Measurements from ENCODE around the gene GPATCH4. TPM values are rescaled to one million over a fixed set of nuclear protein-coding genes. Genes with fewer than 3 reads are reported as not detected.

GPATCH4 gene
- total RNA-seq, 2 experiments from 2014 or later, result 33.3 to 51.6 TPM

DNA sequence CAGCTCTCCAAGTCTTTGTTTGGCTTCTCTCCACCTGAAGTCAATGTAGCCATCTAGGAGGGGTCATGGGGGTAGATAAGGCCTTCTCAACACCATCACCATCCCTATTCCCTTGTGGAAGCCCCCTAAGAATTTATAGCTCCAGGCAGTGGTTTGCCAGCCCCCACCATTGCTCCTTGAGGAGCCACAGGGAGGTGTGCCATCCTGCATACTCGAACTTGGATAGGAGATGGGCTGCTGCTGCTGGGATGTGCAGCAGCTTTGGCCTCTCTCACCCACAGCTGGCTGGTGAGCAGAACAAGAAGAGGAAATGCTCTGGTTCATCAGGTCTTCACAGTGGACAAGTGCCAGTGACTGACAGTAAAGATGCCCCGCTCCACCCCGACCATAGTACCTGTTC lies 4.9 kb downstream of the GPATCH4 start:
- no peak overlapping the region for H3K4me2 ChIP-seq (ENCODE audit: low read length)
- POLR2A ChIA-PET, result interaction anchor here (0.6 kb wide), 1 partner anchor 17 kb away, joined by 4 read pairs; no protein-coding TSS in a partner anchor
- H3K36me3 ChIP-seq (ENCODE audit: insufficient read depth, low read length), result peaks cover 74% of the 10 kb centered on the region
- no peak overlapping the region for H2AFZ ChIP-seq (ENCODE audit: low read length)
- H3K9me3 ChIP-seq (ENCODE audit: low read length), result no peaks in the 10 kb centered on the region
- CTCF ChIA-PET (ENCODE audit: unreplicated experiment), result interaction anchor here (0.5 kb wide), 1 partner anchor 111 kb away, joined by 3 read pairs; no protein-coding TSS in a partner anchor
- H4K20me1 ChIP-seq (ENCODE audit: insufficient read depth, low read length), result no peaks in the 10 kb centered on the region
- H3K9me2 ChIP-seq (ENCODE audit: insufficient read depth, low read length), result no peaks in the 10 kb centered on the region
- no peak for DNase-seq (ENCODE audit: low spot score)
- no peak overlapping the region for H3K4me3 ChIP-seq (ENCODE audit: low read depth, low read length, poor library complexity, severe bottlenecking)
- TF ChIP-seq, protein P1, sequence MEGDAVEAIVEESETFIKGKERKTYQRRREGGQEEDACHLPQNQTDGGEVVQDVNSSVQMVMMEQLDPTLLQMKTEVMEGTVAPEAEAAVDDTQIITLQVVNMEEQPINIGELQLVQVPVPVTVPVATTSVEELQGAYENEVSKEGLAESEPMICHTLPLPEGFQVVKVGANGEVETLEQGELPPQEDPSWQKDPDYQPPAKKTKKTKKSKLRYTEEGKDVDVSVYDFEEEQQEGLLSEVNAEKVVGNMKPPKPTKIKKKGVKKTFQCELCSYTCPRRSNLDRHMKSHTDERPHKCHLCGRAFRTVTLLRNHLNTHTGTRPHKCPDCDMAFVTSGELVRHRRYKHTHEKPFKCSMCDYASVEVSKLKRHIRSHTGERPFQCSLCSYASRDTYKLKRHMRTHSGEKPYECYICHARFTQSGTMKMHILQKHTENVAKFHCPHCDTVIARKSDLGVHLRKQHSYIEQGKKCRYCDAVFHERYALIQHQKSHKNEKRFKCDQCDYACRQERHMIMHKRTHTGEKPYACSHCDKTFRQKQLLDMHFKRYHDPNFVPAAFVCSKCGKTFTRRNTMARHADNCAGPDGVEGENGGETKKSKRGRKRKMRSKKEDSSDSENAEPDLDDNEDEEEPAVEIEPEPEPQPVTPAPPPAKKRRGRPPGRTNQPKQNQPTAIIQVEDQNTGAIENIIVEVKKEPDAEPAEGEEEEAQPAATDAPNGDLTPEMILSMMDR (conservative IDR thresholded peaks at IDR 0.05; ENCODE audit: low read length), result no peak
- no TSS peak for BruUV-seq (replicated peaks)
- intact Hi-C loops (cut with micrococcal nuclease; ENCODE audit: unreplicated experiment), result no loop called here
- no peak overlapping the region for H3K27ac ChIP-seq (ENCODE audit: low read depth, low read length, poor library complexity, severe bottlenecking)
- peaks cover 28% of the 10 kb centered on the region for H3K4me1 ChIP-seq (ENCODE audit: insufficient read depth, low read length, poor library complexity, severe bottlenecking)
- peaks cover 33% of the 10 kb centered on the region for H3K79me2 ChIP-seq (ENCODE audit: insufficient read depth, low read depth, low read length)

DNA sequence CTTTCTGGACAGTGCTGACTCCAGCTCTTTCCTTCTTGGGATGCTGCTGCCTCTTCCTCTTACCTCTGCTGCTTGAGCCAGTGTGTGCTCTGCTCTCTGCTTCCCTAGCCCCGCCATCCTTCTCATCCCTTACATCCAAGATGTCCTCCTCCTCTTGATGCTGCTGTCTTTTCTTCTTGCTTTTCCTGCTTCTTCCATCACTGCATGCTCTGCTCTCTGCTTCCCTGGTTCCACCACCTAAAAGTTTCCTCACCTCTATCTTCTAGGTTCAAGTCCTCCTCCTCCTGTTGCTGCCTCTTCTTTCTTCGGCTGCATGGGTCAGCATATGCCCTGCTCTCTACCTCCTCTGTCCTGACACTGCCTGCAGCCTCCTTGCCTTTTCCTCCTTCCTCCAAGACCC lies 6.3 kb downstream of the GPATCH4 start:
- no peak for DNase-seq (ENCODE audit: low spot score)
- H3K4me1 ChIP-seq (ENCODE audit: insufficient read depth, low read length, poor library complexity, severe bottlenecking), result peaks cover 35% of the 10 kb centered on the region
- intact Hi-C loops (cut with micrococcal nuclease; ENCODE audit: unreplicated experiment), result no loop called here
- H3K9me2 ChIP-seq (ENCODE audit: insufficient read depth, low read length), result no peaks in the 10 kb centered on the region
- no peak overlapping the region for H3K4me2 ChIP-seq (ENCODE audit: low read length)
- ChIA-PET POLR2A (no interaction called here), CTCF (ENCODE audit: unreplicated experiment) (no interaction called here)
- no peak overlapping the region for H3K4me3 ChIP-seq (ENCODE audit: low read depth, low read length, poor library complexity, severe bottlenecking)
- H3K79me2 ChIP-seq (ENCODE audit: insufficient read depth, low read depth, low read length), result peaks cover 19% of the 10 kb centered on the region
- no TSS peak for BruUV-seq (replicated peaks)
- H3K27ac ChIP-seq (ENCODE audit: low read depth, low read length, poor library complexity, severe bottlenecking), result no peak overlapping the region
- no peaks in the 10 kb centered on the region for H3K9me3 ChIP-seq (ENCODE audit: low read length)
- peaks cover 74% of the 10 kb centered on the region for H3K36me3 ChIP-seq (ENCODE audit: insufficient read depth, low read length)
- no peak overlapping the region for H2AFZ ChIP-seq (ENCODE audit: low read length)
- TF ChIP-seq EZH2phosphoT487 (IDR thresholded peaks at IDR 0.05; ENCODE audit: borderline replicate concordance, low read depth, low read length), result no peak
- TF ChIP-seq, protein P1 (conservative IDR thresholded peaks at IDR 0.05; ENCODE audit: low read length), result no peak
- H4K20me1 ChIP-seq (ENCODE audit: insufficient read depth, low read length), result no peaks in the 10 kb centered on the region

DNA sequence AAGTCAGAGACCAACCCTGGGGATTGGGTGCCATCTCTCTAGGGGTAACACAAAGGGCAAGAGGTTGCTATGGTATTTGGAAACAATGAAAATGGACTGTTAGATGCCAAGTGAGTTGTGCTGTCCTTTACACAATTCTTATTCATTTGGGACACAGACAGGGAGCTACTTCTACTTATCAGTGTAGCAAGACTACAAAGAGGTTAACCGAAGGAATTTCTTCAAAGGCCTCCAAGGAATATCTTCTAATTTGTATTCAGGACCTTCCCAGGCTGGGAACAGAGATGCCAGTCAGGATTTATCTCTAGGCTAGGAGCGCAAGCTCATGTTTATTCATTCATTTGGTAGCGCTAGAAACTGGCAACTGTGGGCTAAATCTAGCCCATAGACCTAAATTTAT lies 7.1 kb downstream of the GPATCH4 start:
- Histone ChIP-seq H4K20me1 (ENCODE audit: insufficient read depth, low read length) (no peaks in the 10 kb centered on the region), H3K36me3 (ENCODE audit: insufficient read depth, low read length) (peaks cover 68% of the 10 kb centered on the region), H3K4me1 (ENCODE audit: insufficient read depth, low read length, poor library complexity, severe bottlenecking) (peaks cover 27% of the 10 kb centered on the region), H3K4me3 (ENCODE audit: low read depth, low read length, poor library complexity, severe bottlenecking) (no peak overlapping the region), H3K27ac (ENCODE audit: low read depth, low read length, poor library complexity, severe bottlenecking) (no peak overlapping the region), H3K9me2 (ENCODE audit: insufficient read depth, low read length) (no peaks in the 10 kb centered on the region), H3K9me3 (ENCODE audit: low read length) (no peaks in the 10 kb centered on the region), H3K4me2 (ENCODE audit: low read length) (no peak overlapping the region), H3K79me2 (ENCODE audit: insufficient read depth, low read depth, low read length) (peaks cover 11% of the 10 kb centered on the region), H2AFZ (ENCODE audit: low read length) (no peak overlapping the region)
- no peak for DNase-seq (ENCODE audit: low spot score)
- no TSS peak for BruUV-seq (replicated peaks)
- intact Hi-C loops (cut with micrococcal nuclease; ENCODE audit: unreplicated experiment), result no loop called here
- TF ChIP-seq, protein P1 (conservative IDR thresholded peaks at IDR 0.05; ENCODE audit: low read length), result no peak
- CTCF ChIA-PET (ENCODE audit: unreplicated experiment), result interaction anchor here (1.0 kb wide), 1 partner anchor 208 kb away, joined by 4 read pairs; no protein-coding TSS in a partner anchor
- POLR2A ChIA-PET, result interaction anchor here (0.6 kb wide), 2 partner anchors 17 to 94 kb away, joined by 3 to 4 read pairs; partner anchors contain the start of gene MEF2D
